Astrocyte of the hippocampus (primary cell): Measurements from ENCODE around the gene DNAJC1.

Experiments
- DNase-seq: peaks from one replicate; pipeline ENCODE4 v3.0.0; 2011; ENCODE audit warnings: low read depth, low spot score

DNAJC1 gene

GRCh38 chr10:21760332-21760731 is 243.2 kb downstream of the DNAJC1 start:
- no peak for DNase-seq

DNA sequence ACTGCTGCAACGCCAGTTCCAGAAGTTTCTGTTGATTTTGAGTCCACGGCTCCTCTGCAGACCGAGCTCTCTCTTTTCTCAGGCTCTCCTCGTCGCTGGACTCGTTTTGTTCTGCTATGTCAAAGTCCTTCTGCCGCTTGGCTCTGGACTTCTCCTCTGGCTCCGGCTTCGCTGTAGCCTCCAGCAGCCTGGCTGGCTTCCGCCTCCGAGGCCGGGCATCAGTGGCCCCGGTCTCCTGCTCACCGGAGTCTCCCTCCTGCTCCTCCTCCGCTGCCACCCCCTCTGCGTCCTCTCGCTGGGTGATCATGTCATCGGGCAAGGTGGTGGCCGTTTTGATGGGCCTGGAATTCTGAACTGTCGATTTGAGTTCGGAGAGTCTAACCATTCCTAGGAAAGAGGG is 244.3 kb downstream of the DNAJC1 start:
- no peak for DNase-seq

DNA sequence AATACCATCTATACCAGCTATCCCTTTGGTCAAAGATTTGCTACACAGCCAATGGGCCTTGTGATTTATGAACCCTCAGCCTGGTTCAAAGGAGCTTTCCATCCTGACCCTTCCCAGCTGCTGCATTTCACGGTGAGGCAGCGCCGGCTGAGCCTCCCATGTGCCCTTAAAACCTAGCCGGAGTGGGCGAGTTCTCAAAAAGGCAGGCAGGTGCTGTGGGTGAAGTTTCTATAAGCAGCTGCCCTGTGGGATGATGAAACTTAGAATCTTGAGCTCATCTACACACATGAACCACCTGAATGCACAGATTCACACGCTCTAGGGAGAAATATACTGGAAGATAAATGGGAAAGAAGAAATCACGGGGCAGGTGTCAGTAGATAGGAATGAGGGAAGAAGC is 244.8 kb downstream of the DNAJC1 start:
- no peak for DNase-seq

GRCh38 chr10:21758239-21758638 is 245.3 kb downstream of the DNAJC1 start:
- DNase-seq: no peak

- DNase-seq: no peak
Observed at GRCh38 chr10:21757185-21757901, 246.2 kb downstream of the DNAJC1 start.

- no peak for DNase-seq
Observed at GRCh38 chr10:21756707-21757106, 246.8 kb downstream of the DNAJC1 start.

DNA sequence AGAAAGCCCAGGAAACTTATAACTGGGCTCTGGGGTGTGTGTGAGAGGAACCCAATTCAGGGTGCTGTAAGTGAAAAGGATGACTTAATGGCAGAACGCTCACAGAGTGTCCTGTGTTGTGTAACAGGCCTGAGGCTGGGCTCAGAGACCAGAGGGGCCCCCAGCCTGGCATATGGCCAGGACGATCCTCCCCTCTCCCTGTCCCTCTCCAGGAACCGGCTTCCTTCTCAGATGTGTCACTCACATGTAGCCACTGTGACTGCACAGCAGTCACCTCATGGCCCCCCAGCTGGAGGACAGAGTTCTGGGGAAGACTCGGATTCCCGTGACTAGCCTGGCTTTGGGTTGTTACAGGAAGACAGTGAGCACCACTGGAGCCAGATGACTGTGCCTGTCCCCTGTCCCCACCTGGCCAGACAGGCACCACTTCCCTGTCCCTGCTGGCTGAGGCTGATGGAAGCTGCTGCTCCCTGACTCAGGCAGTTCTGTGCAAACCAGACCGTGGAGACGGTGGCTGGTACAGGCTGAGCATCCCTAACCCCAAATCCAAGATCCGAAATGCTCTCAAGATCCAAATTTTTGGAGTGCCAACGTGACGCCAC is 249.0 kb downstream of the DNAJC1 start:
- no peak for DNase-seq

- DNase-seq: no peak
Observed at GRCh38 chr10:21753497-21754270, 249.8 kb downstream of the DNAJC1 start.

DNA sequence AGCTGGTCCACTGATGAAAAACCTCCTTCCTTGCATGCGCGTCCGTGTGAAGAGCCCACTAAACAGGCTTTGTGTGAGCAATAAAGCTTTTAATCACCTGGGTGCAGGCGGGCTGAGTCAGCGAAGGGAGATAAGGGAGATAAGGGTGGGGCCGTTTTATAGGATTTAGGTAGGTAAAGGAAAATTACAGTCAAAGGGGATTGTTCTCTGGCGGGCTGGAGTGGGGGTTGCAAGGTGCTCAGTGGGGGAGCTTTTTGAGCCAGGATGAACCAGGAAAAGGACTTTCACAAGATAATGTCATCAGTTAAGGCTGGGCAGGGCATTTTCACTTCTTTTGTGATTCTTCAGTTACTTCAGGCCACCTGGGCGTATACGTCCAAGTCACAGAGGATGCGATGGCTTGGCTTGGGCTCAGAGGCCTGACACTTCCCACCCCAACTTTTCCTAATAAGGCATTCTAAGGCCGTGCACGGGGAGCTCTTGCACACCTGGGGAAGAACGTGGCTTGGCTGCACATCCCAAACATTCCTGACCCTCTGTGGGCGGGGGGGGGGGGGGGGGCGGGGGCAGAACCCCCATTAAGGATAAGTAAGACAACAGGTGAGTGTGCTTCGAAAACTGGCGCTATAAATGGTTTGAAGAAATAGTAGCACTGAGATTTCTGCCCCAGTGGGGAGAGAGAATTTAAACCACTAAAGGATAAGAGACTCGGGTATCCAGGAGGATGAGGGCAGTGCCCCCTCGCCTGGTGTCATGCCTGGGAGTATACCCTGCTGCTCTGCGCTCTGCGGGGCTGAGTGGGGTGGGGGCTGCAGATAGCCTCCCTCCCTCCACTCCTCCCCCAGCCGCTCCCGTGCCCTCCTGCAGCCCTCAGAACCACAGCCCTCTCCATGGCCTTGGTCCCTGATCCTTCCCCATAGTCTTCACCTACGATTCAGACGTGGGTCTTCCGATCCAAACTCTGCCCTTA is 251.9 kb downstream of the DNAJC1 start:
- no peak for DNase-seq

DNA sequence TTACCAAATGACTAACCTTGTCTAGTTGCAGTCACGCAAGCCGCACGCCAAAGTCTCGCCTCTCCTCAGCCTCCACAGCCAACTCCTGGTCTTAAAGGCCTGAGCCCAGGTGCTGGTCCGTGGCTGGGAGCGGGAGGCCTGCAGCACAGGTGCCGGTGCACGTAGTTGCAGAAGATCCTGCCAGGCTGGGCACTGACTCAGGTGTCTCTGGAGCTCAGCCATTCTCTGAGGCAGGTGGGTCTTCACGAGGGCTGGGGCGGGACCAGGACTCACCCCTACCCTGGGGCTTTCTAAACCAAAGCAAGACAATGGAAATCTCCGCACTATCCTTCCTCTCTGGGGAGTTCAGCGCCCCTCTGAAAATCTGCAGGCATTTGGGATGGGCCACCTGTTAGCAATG is 253.1 kb downstream of the DNAJC1 start:
- DNase-seq: no peak

DNA sequence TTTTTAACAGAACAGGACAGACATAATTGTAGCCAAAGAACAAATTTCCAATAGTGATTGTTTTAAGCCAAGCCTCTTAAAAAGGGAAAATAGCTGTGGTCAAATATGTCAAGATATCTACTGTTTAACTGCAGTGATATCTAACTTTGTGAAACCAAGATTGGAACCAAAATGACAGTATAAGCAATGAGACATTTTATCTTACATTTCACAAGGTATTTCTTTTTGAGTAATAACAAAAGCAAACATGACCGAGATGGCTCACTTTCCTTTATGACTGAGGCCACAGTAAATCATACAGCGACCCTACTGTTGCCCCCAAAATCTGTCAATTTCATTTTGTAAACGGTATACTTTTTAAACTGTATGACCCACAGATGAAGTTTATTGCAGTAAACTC is 253.7 kb downstream of the DNAJC1 start:
- no peak for DNase-seq

- no peak for DNase-seq
Observed at GRCh38 chr10:21747809-21748208, 255.7 kb downstream of the DNAJC1 start.

- no peak for DNase-seq
Observed at GRCh38 chr10:21746118-21746517, 257.4 kb downstream of the DNAJC1 start.

DNA sequence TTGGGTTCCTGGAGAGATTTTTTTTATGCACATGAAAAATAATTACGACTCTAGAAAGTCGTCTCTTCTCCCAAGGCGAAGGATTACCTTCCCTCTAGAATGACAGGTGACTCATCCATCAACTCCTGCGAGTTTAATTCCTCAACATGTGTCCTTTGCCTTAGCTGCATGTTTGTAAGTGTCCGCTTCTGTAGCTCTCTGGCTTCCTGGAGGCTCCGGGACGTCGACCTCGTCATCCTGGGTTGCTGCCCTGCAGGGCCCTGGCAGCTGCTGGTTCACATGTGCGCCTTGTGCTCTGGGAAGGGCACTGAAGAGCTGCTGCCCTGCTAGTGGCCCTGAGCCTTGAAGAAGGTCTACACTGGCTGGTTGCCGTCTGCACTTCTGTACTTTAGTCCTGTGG is 259.3 kb downstream of the DNAJC1 start:
- DNase-seq: no peak

- no peak for DNase-seq
Observed at GRCh38 chr10:21742740-21743412, 260.7 kb downstream of the DNAJC1 start.

DNA sequence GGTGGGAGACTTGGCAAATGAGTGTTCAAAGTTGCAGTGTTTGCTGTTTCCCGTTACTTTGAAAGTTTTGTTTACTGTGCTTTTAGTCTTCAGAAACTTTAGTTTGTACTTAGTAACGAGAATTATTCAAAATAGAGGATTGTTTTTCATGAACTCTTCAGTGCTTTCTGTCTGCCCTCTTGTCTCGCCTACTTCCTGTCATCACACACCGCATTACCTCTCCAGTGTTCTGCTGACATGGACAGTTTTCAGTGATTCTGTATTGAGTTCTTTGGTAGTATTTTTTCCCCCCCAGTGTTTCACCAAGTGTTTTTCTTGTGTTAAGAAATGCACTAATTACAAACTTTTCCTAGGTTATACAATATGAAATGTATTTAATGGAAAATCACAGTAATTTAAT is 262.5 kb downstream of the DNAJC1 start:
- DNase-seq: no peak

- no peak for DNase-seq
Observed at GRCh38 chr10:21737106-21737505, 266.4 kb downstream of the DNAJC1 start.

DNA sequence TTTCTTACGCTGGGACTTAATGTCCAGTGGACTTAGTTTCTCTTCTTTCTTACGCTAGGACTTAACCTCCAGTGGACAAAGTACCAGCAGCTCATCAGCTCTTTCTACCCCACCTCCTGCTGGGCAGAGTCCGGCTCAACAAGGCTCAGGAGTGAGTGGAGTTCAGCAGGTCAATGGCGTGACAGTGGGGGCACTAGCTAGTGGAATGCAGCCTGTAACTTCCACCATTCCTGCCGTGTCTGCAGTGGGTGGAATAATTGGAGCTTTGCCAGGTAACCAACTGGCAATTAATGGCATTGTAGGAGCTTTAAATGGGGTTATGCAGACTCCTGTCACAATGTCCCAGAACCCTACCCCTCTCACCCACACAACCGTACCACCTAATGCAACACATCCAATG is 269.8 kb downstream of the DNAJC1 start:
- peak; percentile 70 for DNase-seq

DNA sequence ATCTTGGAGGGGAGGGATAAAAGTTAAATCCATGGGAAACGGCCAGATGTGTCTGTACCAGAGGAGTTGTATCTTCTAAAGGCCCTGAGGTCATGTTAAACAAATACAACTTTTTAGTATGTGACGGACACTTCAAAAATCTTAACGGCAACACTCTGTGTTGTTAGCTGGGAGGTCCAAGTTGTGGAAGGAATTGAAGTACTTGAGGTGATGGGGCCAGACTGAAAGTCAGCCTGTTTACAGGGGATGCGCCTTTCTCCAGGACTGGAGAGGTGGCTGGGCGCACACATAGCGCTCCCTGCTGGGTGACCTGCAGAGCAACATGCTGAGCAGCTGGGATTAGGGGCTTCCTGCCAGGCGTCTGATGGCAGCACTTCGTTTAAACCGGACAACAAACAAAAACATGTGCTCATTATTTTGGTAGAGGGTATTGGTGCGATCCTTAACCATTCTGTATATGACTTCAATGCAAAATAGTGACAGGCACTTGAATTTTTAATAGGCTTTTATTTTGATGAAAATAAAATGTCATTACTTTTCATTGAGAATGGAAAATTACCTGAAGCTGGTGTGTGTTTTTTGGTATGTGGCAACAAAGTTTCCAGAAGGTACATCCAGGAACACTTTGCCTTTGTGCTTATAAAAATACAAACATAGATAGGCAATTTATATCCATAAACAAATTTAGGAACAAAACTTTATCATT is 271.3 kb downstream of the DNAJC1 start:
- DNase-seq: peak; percentile 91

- DNase-seq: no peak
Observed at GRCh38 chr10:21728618-21729017, 274.9 kb downstream of the DNAJC1 start.
